Hepatocyte (in vitro differentiated cells): ENCODE data around the gene ETHE1.

Source experiments
- CTCF ChIP-seq: fragments of 200-600 bp; sonication (generic); IDR thresholded peaks from 2 replicates; pipeline ENCODE4 v1.5.1; 2016; ENCODE audit warnings: antibody characterized with exemption, mild to moderate bottlenecking; ENCODE audit not compliant: poor library complexity
- EZH2phosphoT487 ChIP-seq: fragments of 200-600 bp; sonication (generic); IDR thresholded peaks from one replicate; pipeline ENCODE4 v1.6.1; 2018; ENCODE audit warnings: antibody characterized with exemption, mild to moderate bottlenecking, low read depth, moderate library complexity; ENCODE audit not compliant: unreplicated experiment, severe bottlenecking

GRCh38 chr19:43540381-43540780, 13.4 kb upstream of the ETHE1 start:
- TF ChIP-seq CTCF (no peak), EZH2phosphoT487 (no peak)
